ENCODE data around the gene WDR1.

WDR1 gene

GRCh38 chr4:10046471-10046870, 70.1 kb downstream of the WDR1 start:
- Histone ChIP-seq H3K4me2 (ENCODE audit: low read depth, low read length, poor library complexity, severe bottlenecking) (no peak overlapping the region), H3K79me2 (ENCODE audit: insufficient read depth, low read length) (no peaks in the 10 kb centered on the region), H4K20me1 (ENCODE audit: low read depth, low read length) (no peaks in the 10 kb centered on the region), H2AFZ (ENCODE audit: low read depth, low read length, severe bottlenecking) (no peak overlapping the region), H3F3A (ENCODE audit: insufficient read depth) (no peaks in the 10 kb centered on the region), H3K4me3 (ENCODE audit: insufficient read depth, low read length, poor library complexity, severe bottlenecking) (no peak overlapping the region), H3K9ac (ENCODE audit: low read length) (no peak overlapping the region), H3K27me3 (ENCODE audit: low read length) (no peaks in the 10 kb centered on the region), H3K36me3 (ENCODE audit: low read length) (no peaks in the 10 kb centered on the region), H3K9me3 (ENCODE audit: insufficient read depth, low read length) (0 out of 2 replicates have a peak, but pooled peaks cover 5% of the 10 kb centered on the region), H3K9me2 (replicated peaks; ENCODE audit: insufficient read depth, low read length) (no peaks in the 10 kb centered on the region), H3K27ac (ENCODE audit: low read depth, low read length) (no peak overlapping the region)
- TF ChIP-seq EZH2phosphoT487 (conservative IDR thresholded peaks at IDR 0.05; ENCODE audit: low read length) (no peak), CTCF (IDR thresholded peaks at IDR 0.05; ENCODE audit: insufficient read depth, low read length, poor library complexity, severe bottlenecking) (no peak)

DNA sequence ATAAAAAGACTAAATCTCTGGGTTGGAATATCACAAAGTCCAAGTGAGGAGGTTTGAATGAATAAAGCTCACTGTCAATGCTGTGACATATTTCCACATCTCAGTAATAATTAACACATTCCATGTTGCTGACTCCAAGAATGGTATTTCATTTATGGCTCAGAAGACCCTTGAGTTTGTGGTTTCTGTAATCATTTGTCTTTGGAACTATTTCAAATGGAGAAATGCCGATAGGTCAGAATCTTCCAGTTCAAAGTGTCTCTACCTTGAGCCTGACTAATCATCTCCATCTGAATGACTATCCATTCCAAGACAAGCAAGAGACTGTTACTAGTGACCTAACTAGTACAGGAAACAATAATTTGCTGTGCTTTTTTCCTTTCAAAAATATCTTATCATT, 71.1 kb downstream of the WDR1 start:
- H3K27ac ChIP-seq (ENCODE audit: low read depth, low read length) = no peak overlapping the region
- TF ChIP-seq CTCF (IDR thresholded peaks at IDR 0.05; ENCODE audit: insufficient read depth, low read length, poor library complexity, severe bottlenecking) (no peak), EZH2phosphoT487 (conservative IDR thresholded peaks at IDR 0.05; ENCODE audit: low read length) (no peak)

DNA sequence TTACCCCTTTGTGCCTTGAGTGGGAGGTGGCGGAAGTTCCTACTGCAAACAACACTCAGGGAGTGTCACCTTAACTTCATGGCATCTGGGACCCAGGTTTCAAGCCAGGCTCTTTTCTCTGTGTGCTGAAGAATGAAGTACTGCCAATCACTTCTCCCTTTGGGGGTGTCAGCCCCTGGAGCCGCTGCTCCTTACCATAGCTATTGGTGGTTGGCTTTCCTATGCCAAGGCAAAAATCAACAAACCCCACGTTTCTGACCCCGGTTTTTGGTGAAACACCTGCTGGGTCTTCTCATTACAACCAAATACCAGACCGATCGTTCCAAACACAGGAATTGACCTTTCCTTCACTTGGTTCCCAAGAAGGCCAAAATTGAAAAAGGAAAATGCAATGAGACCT, 75.6 kb downstream of the WDR1 start:
- no peak for TF ChIP-seq EZH2phosphoT487 (conservative IDR thresholded peaks at IDR 0.05; ENCODE audit: low read length)
- no peak for TF ChIP-seq CTCF (IDR thresholded peaks at IDR 0.05; ENCODE audit: insufficient read depth, low read length, poor library complexity, severe bottlenecking)
- Histone ChIP-seq H3K36me3 (ENCODE audit: low read length) (no peaks in the 10 kb centered on the region), H3K9ac (ENCODE audit: low read length) (no peak overlapping the region), H3K27ac (ENCODE audit: low read depth, low read length) (no peak overlapping the region), H3K9me3 (ENCODE audit: insufficient read depth, low read length) (0 out of 2 replicates have a peak, but pooled peaks cover 5% of the 10 kb centered on the region), H2AFZ (ENCODE audit: low read depth, low read length, severe bottlenecking) (no peak overlapping the region), H4K20me1 (ENCODE audit: low read depth, low read length) (no peaks in the 10 kb centered on the region), H3K79me2 (ENCODE audit: insufficient read depth, low read length) (no peaks in the 10 kb centered on the region), H3K9me2 (replicated peaks; ENCODE audit: insufficient read depth, low read length) (no peaks in the 10 kb centered on the region), H3F3A (ENCODE audit: insufficient read depth) (no peaks in the 10 kb centered on the region), H3K4me2 (ENCODE audit: low read depth, low read length, poor library complexity, severe bottlenecking) (no peak overlapping the region), H3K4me3 (ENCODE audit: insufficient read depth, low read length, poor library complexity, severe bottlenecking) (no peak overlapping the region), H3K27me3 (ENCODE audit: low read length) (no peaks in the 10 kb centered on the region)

More for the DNA sequence above, 71.1 kb downstream of the WDR1 start:
- no peaks in the 10 kb centered on the region for H4K20me1 ChIP-seq (ENCODE audit: low read depth, low read length)
- H3K27me3 ChIP-seq (ENCODE audit: low read length) = no peaks in the 10 kb centered on the region
- no peaks in the 10 kb centered on the region for H3K9me2 ChIP-seq (replicated peaks; ENCODE audit: insufficient read depth, low read length)
- no peaks in the 10 kb centered on the region for H3F3A ChIP-seq (ENCODE audit: insufficient read depth)
- no peaks in the 10 kb centered on the region for H3K36me3 ChIP-seq (ENCODE audit: low read length)
- H2AFZ ChIP-seq (ENCODE audit: low read depth, low read length, severe bottlenecking) = no peak overlapping the region
- H3K4me2 ChIP-seq (ENCODE audit: low read depth, low read length, poor library complexity, severe bottlenecking) = no peak overlapping the region
- 0 out of 2 replicates have a peak, but pooled peaks cover 5% of the 10 kb centered on the region for H3K9me3 ChIP-seq (ENCODE audit: insufficient read depth, low read length)
- H3K79me2 ChIP-seq (ENCODE audit: insufficient read depth, low read length) = no peaks in the 10 kb centered on the region
- no peak overlapping the region for H3K4me3 ChIP-seq (ENCODE audit: insufficient read depth, low read length, poor library complexity, severe bottlenecking)
- no peak overlapping the region for H3K9ac ChIP-seq (ENCODE audit: low read length)

Measured in SU-DHL-6 (cell line).